Liver (tissue), 9 donors: ENCODE measurements around the gene CA10. TPM values are rescaled to one million over a fixed set of nuclear protein-coding genes. Genes with fewer than 3 reads are reported as not detected.

ENCODE experiments used
- DNase-seq: peaks from one replicate; pipeline ENCODE4 v3.0.0-alpha.2; 2017; ENCODE audit warnings: low spot score
- H3K27ac ChIP-seq, 2 donors: one replicate each; pipeline ENCODE4 v1.7.0; 2013; ENCODE audit warnings: inconsistent platforms in 2 of 2, low read length in 2 of 2, control low read depth in 1 of 2, low read depth in 1 of 2, mild to moderate bottlenecking in 1 of 2
- H3K27me3 ChIP-seq, 4 donors: one replicate each; pipeline versions ENCODE4 v1.6.1 to v1.7.0; 2013; ENCODE audit warnings: low read length in 3 of 4, inconsistent platforms in 1 of 4, mild to moderate bottlenecking in 1 of 4, moderate library complexity in 1 of 4; ENCODE audit not compliant: control insufficient read depth in 4 of 4, insufficient read depth in 4 of 4
- H3K36me3 ChIP-seq, 4 donors: one replicate each; pipeline versions ENCODE4 v1.6.1 to v1.7.0; 2013; ENCODE audit warnings: low read length in 3 of 4, mild to moderate bottlenecking in 3 of 4, low read depth in 1 of 4, moderate library complexity in 1 of 4; ENCODE audit not compliant: control insufficient read depth in 4 of 4, insufficient read depth in 3 of 4
- H3K4me1 ChIP-seq, 4 donors: one replicate each; pipeline versions ENCODE4 v1.6.1 to v1.7.0; 2013; ENCODE audit warnings: low read length in 3 of 4, mild to moderate bottlenecking in 3 of 4, moderate library complexity in 1 of 4; ENCODE audit not compliant: control insufficient read depth in 4 of 4, insufficient read depth in 4 of 4
- H3K4me3 ChIP-seq, 3 donors: one replicate each; pipeline versions ENCODE4 v1.6.1 to v1.7.0; 2013; ENCODE audit warnings: low read length in 3 of 3, control low read depth in 1 of 3, low read depth in 1 of 3, mild to moderate bottlenecking in 1 of 3
- H3K9ac ChIP-seq, 2 donors: one replicate each; pipeline ENCODE4 v1.7.0; 2013; ENCODE audit warnings: low read length in 2 of 2, mild to moderate bottlenecking in 2 of 2, moderate library complexity in 2 of 2, control low read depth in 1 of 2, low read depth in 1 of 2
- H3K9me3 ChIP-seq, 4 donors: one replicate each; pipeline versions ENCODE4 v1.6.1 to v1.7.0; 2013; ENCODE audit warnings: low read length in 3 of 4; ENCODE audit not compliant: control insufficient read depth in 4 of 4
- EGR1 ChIP-seq, 2 donors: IDR thresholded peaks; 2 replicates each; pipeline ENCODE4 v1.6.1; 2016 to 2018; ENCODE audit warnings: antibody characterized with exemption in 2 of 2, low read depth in 2 of 2
- FOXA1 ChIP-seq: IDR thresholded peaks from 2 replicates; pipeline ENCODE4 v1.6.1; 2016; ENCODE audit warnings: antibody characterized with exemption
- FOXA2 ChIP-seq: IDR thresholded peaks from 2 replicates; pipeline ENCODE4 v1.6.1; 2016; ENCODE audit warnings: antibody characterized with exemption
- GABPA ChIP-seq, 2 donors: IDR thresholded peaks in 1 of 2; conservative IDR thresholded peaks in 1 of 2; 2 replicates each; pipeline ENCODE4 v1.6.1; 2016; ENCODE audit warnings: antibody characterized with exemption in 2 of 2, mild to moderate bottlenecking in 1 of 2, moderate library complexity in 1 of 2
- HNF4A ChIP-seq, 2 donors: conservative IDR thresholded peaks; 2 replicates each; pipeline ENCODE4 v1.6.1; 2016; ENCODE audit warnings: antibody characterized with exemption in 2 of 2, mild to moderate bottlenecking in 2 of 2
- HNF4G ChIP-seq: IDR thresholded peaks from 2 replicates; pipeline ENCODE4 v1.6.1; 2016; ENCODE audit warnings: antibody characterized with exemption
- JUND ChIP-seq, 2 donors: IDR thresholded peaks; 2 replicates each; pipeline ENCODE4 v1.6.1; 2016; ENCODE audit warnings: antibody characterized with exemption in 2 of 2
- NR2F2 ChIP-seq: IDR thresholded peaks from 2 replicates; pipeline ENCODE4 v1.6.1; 2016; ENCODE audit warnings: antibody characterized with exemption
- RAD21 ChIP-seq, 2 donors: IDR thresholded peaks; 2 replicates each; pipeline ENCODE4 v1.6.1; 2016; ENCODE audit warnings: antibody characterized with exemption in 2 of 2, mild to moderate bottlenecking in 2 of 2
- RXRA ChIP-seq, 2 donors: IDR thresholded peaks; 2 replicates each; pipeline ENCODE4 v1.6.1; 2017 to 2018; ENCODE audit warnings: antibody characterized with exemption in 2 of 2, mild to moderate bottlenecking in 1 of 2
- TAF1 ChIP-seq: conservative IDR thresholded peaks from 2 replicates; pipeline ENCODE4 v1.6.1; 2016; ENCODE audit warnings: antibody characterized with exemption, mild to moderate bottlenecking
- YY1 ChIP-seq: IDR thresholded peaks from 2 replicates; pipeline ENCODE4 v1.6.1; 2016; ENCODE audit warnings: antibody characterized with exemption, mild to moderate bottlenecking
- WGBS: extraction: QIAGEN DNeasy Blood & Tissue Kit; methylation state at CpG from one replicate; pipeline ENCODE4 v1.1.7; 2013; 5-methylcytosine and 5-hydroxymethylcytosine counted together
- polyA plus RNA-seq, 2 donors: library from polyadenylated mRNA; stranded (reverse) in 1 of 2; unstranded in 1 of 2; fragments of 200-250 nt in 1 of 2; fragments of >200 nt in 1 of 2; fragmentation: Nextera tagmentation in 1 of 2; extraction: Ambion mirVana in 1 of 2; gene quantifications; one replicate each; pipeline versions ENCODE4 v1.2.1 to v1.2.3, GENCODE V29; 2013 to 2015
- total RNA-seq, 2 donors: library from RNA; depleted of rRNA; stranded (reverse); fragments of >200 nt; gene quantifications; one replicate each; pipeline ENCODE4 v1.2.3, GENCODE V29; 2014
- TF ChIP-seq, protein P1 (sequence below): fragments of 150-350 bp; IDR thresholded peaks from 2 replicates; pipeline ENCODE4 v1.5.1; 2017; ENCODE audit warnings: improper control_type of control experiment, low read depth, low read length; ENCODE audit not compliant: missing input control
- TF ChIP-seq, protein P2 (sequence below): IDR thresholded peaks from 2 replicates; pipeline ENCODE4 v1.6.1; 2016; ENCODE audit warnings: antibody characterized with exemption
- TF ChIP-seq, protein P3 (sequence below): IDR thresholded peaks from 2 replicates; pipeline ENCODE4 v1.6.1; 2016; ENCODE audit warnings: antibody characterized with exemption
- TF ChIP-seq, protein P4 (sequence below): IDR thresholded peaks from 2 replicates; pipeline ENCODE4 v1.6.1; 2016; ENCODE audit warnings: antibody characterized with exemption
- donor health status: healthy.
- donor health status: healthy.
- donor health status: healthy.
- donor health status: healthy.
- donor health status: healthy.

CA10 gene
- total and polyA plus RNA-seq, 4 donors: 0.05 TPM; not detected in 3

DNA sequence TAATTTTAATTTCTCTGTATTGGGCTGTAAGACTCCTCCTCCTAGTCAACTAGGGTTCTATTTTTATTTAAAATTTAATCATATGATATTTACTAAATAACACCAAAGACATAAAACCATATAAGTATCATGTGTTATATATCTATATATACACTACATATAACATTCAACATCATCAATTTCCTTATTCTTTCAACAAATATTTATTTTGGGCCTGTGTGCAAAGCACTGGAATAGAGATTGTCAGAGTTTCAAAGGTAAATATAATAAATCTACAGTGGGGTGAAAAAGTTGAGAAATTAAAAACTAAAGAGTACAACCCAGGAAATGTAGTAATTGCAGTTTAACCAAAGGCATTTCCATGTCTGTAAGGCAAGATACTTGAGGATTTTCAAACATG is 364.0 kb downstream of the CA10 start:
- no peak for TF ChIP-seq FOXA1
- no peak for TF ChIP-seq YY1
- TF ChIP-seq, protein P1, sequence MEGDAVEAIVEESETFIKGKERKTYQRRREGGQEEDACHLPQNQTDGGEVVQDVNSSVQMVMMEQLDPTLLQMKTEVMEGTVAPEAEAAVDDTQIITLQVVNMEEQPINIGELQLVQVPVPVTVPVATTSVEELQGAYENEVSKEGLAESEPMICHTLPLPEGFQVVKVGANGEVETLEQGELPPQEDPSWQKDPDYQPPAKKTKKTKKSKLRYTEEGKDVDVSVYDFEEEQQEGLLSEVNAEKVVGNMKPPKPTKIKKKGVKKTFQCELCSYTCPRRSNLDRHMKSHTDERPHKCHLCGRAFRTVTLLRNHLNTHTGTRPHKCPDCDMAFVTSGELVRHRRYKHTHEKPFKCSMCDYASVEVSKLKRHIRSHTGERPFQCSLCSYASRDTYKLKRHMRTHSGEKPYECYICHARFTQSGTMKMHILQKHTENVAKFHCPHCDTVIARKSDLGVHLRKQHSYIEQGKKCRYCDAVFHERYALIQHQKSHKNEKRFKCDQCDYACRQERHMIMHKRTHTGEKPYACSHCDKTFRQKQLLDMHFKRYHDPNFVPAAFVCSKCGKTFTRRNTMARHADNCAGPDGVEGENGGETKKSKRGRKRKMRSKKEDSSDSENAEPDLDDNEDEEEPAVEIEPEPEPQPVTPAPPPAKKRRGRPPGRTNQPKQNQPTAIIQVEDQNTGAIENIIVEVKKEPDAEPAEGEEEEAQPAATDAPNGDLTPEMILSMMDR: no peak
- no peak for TF ChIP-seq GABPA (IDR thresholded peaks at IDR 0.05 in 1 of 2, conservative IDR thresholded peaks at IDR 0.05 in 1 of 2)
- no peak for TF ChIP-seq TAF1
- TF ChIP-seq, protein P2, sequence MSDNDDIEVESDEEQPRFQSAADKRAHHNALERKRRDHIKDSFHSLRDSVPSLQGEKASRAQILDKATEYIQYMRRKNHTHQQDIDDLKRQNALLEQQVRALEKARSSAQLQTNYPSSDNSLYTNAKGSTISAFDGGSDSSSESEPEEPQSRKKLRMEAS: no peak
- TF ChIP-seq RAD21 (IDR thresholded peaks at IDR 0.05): no peak
- no peak for DNase-seq
- Histone ChIP-seq H3K4me3 (no peak overlapping the region), H3K4me1 (no peaks in the 10 kb centered on the region), H3K27ac (no peak overlapping the region), H3K36me3 (no peaks in the 10 kb centered on the region), H3K9ac (no peak overlapping the region), H3K9me3 (no peaks in the 10 kb centered on the region), H3K27me3 (peaks cover 0 to 12% (median 2%) of the 10 kb centered on the region in 4 donors)

DNA sequence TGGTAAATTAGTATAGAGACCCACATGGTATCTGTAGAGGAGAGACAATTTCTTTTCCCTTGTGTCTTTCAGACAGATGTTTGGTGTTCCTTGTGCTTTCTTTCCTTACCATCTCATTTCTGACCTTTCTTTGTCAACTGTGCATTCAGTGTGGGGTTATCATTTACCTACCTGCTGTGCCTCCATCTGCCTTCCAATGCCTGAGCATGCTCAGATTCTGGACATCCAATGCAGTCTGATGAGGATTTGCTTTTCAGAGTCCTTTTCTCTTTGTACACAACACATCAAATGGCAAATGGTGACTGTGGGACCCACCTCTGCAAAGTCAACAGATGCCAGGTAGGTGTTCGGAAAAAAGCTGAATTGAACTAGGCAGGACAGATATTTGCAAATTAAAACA is 364.8 kb downstream of the CA10 start:
- 85% methylated on average over 1 of the region's 1 CpG for WGBS
- no peak for DNase-seq
- H3K27ac ChIP-seq: no peak overlapping the region
- H3K9me3 ChIP-seq: no peaks in the 10 kb centered on the region
- H3K27me3 ChIP-seq: peaks cover 0 to 12% (median 2%) of the 10 kb centered on the region in 4 donors
- H3K4me3 ChIP-seq: no peak overlapping the region
- TF ChIP-seq HNF4G: no peak
- TF ChIP-seq HNF4A (conservative IDR thresholded peaks at IDR 0.05): no peak
- no peak for TF ChIP-seq RAD21 (IDR thresholded peaks at IDR 0.05)
- TF ChIP-seq RXRA (IDR thresholded peaks at IDR 0.05): no peak
- no peak for TF ChIP-seq FOXA1
- no peak for TF ChIP-seq TAF1
- no peak for TF ChIP-seq JUND (IDR thresholded peaks at IDR 0.05)
- TF ChIP-seq, protein P3, sequence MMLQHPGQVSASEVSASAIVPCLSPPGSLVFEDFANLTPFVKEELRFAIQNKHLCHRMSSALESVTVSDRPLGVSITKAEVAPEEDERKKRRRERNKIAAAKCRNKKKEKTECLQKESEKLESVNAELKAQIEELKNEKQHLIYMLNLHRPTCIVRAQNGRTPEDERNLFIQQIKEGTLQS: no peak
- TF ChIP-seq, protein P4, sequence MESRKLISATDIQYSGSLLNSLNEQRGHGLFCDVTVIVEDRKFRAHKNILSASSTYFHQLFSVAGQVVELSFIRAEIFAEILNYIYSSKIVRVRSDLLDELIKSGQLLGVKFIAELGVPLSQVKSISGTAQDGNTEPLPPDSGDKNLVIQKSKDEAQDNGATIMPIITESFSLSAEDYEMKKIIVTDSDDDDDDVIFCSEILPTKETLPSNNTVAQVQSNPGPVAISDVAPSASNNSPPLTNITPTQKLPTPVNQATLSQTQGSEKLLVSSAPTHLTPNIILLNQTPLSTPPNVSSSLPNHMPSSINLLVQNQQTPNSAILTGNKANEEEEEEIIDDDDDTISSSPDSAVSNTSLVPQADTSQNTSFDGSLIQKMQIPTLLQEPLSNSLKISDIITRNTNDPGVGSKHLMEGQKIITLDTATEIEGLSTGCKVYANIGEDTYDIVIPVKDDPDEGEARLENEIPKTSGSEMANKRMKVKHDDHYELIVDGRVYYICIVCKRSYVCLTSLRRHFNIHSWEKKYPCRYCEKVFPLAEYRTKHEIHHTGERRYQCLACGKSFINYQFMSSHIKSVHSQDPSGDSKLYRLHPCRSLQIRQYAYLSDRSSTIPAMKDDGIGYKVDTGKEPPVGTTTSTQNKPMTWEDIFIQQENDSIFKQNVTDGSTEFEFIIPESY: no peak
- no peak overlapping the region for H3K9ac ChIP-seq
- H3K4me1 ChIP-seq: no peaks in the 10 kb centered on the region
- no peaks in the 10 kb centered on the region for H3K36me3 ChIP-seq

DNA sequence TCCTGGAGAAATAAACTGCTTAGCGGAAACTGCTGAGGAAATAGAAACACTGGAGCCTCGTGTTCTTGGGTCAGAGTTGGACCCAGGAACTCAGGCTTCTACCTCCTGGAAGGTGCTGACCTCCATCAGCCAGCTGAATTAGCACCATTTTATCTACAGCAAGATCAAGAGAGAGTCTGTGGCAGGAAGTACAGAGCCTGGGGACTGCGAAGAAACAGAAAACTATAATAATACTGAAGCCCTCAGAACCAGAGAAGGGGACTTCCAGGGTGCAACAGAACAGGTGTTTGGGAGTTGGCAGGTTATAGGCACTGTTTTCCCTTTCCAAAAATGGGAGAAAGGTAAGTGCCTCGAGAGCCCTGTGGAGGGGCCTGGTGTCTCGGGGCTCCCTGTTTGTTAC is 379.7 kb downstream of the CA10 start:
- Histone ChIP-seq H3K27ac (no peak overlapping the region), H3K36me3 (no peaks in the 10 kb centered on the region)
- 68% methylated on average over 5 of the region's 5 CpGs for WGBS
- TF ChIP-seq HNF4A (conservative IDR thresholded peaks at IDR 0.05) (no peak), TAF1 (no peak), YY1 (no peak), NR2F2 (no peak), RAD21 (IDR thresholded peaks at IDR 0.05) (no peak), JUND (IDR thresholded peaks at IDR 0.05) (no peak), RXRA (IDR thresholded peaks at IDR 0.05) (no peak), FOXA1 (no peak), EGR1 (IDR thresholded peaks at IDR 0.05; ENCODE audit: low read depth in 2 of 2) (no peak), FOXA2 (no peak), HNF4G (no peak)
- TF ChIP-seq, protein P1: no peak
- TF ChIP-seq, protein P2: no peak
- TF ChIP-seq, protein P4: no peak
- TF ChIP-seq, protein P3: no peak

More for the DNA sequence above, 379.7 kb downstream of the CA10 start:
- no peak for DNase-seq
- H3K9me3 ChIP-seq: peaks cover 0 to 3% (median 1%) of the 10 kb centered on the region in 4 donors
- H3K4me1 ChIP-seq: no peaks in the 10 kb centered on the region
- peaks cover 0 to 3% (median 1%) of the 10 kb centered on the region in 4 donors for H3K27me3 ChIP-seq
- H3K4me3 ChIP-seq: no peak overlapping the region
- no peak overlapping the region for H3K9ac ChIP-seq
